Breast epithelium (tissue), 3 donors: ENCODE measurements around the gene RNF212.

Experiments
- CTCF ChIP-seq, 3 donors: fragments of 450-650 bp; IDR thresholded peaks; one replicate each; pipeline ENCODE4 v1.5.1; 2016 to 2017; ENCODE audit warnings: antibody characterized with exemption in 3 of 3, mild to moderate bottlenecking in 3 of 3, moderate library complexity in 3 of 3
- POLR2A ChIP-seq: fragments of 450-650 bp; IDR thresholded peaks from one replicate; pipeline ENCODE4 v1.6.1; 2016; ENCODE audit warnings: antibody characterized with exemption, mild to moderate bottlenecking, moderate library complexity
- POLR2AphosphoS5 ChIP-seq, 3 donors: sonication (generic); formaldehyde crosslinking; IDR thresholded peaks; one replicate each; pipeline ENCODE4 v1.6.1; 2017; ENCODE audit warnings: antibody characterized with exemption in 3 of 3

- TF ChIP-seq CTCF (IDR thresholded peaks at IDR 0.05), result no peak
- TF ChIP-seq POLR2A, result no peak
- TF ChIP-seq POLR2AphosphoS5 (IDR thresholded peaks at IDR 0.05), result no peak
Observed at GRCh38 chr4:1053080-1053661, 60.2 kb downstream of the RNF212 start.
